ENCODE measurements around the gene SLC8A1.

The SLC8A1 gene

DNA sequence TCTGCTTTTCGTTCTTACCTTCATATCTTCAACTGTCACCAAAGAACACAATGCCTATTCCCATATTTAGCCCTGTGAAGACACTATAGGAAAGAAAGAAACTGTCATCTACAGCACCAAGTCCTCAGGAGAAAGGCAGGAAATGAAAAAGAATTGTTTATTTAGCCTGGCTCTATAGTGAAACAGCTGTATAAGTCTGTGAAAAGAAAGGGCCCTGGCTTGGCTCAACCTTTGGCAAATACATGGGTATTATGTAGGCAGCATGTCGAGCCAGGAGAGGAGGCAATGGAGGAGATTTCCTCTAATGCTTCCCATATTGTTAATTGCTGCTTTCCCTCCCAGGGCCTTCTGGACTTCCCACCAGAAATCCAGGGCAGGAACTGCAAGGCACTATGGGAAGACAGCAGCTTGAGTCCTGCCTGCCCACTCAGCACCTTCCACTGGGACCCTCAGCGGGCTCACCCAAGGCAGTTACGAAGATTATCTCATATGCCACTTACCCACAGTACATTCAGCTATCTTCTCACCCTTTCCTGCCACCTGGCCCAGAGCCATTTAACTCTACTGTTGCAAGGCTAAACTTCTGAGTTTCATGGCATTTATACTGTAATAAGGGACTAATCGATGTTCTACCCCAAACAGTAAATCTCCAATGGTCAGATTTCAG lies 30.1 kb downstream of the SLC8A1 start:
- no peak for DNase-seq (ENCODE audit: low spot score)

DNA sequence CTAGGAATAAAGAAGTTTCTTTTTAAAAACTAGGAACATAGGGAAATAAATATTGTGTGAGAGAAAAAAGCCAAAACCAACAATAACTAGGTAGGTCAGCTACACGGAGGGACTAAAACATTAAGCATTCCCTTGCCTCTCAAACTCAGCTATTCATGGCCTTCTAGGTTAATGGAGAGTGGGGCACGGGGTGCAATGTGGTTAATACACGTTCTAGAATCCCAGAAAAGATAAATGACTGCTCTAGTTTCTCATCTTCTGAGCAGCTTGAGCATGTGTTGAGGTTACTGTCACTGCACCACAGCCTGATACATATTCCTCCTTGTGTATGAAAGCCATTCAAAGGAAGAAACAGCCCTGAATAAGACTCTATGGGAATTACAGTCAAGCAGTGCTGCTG lies 31.4 kb downstream of the SLC8A1 start:
- no peak for DNase-seq (ENCODE audit: low spot score)

DNA sequence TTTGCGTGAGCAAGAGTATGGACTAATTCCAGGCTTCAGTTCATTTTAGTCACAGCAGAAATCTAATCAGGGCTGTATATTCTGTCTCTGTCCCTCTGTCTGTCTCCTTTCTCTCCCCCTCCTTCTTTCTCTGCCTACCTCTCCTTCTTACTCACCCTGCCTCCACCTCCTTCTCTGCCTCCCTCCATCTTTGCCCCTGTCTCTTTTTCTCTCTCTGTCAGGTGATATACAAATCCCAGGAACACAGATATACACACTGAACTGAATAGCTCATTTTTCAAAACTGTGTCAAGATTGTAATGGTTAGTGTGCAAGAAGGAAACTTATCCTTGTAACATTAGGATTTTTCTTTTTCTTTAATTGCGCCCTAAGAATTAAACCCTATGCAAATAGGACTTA lies 32.5 kb downstream of the SLC8A1 start:
- DNase-seq (ENCODE audit: low spot score) = no peak

DNA sequence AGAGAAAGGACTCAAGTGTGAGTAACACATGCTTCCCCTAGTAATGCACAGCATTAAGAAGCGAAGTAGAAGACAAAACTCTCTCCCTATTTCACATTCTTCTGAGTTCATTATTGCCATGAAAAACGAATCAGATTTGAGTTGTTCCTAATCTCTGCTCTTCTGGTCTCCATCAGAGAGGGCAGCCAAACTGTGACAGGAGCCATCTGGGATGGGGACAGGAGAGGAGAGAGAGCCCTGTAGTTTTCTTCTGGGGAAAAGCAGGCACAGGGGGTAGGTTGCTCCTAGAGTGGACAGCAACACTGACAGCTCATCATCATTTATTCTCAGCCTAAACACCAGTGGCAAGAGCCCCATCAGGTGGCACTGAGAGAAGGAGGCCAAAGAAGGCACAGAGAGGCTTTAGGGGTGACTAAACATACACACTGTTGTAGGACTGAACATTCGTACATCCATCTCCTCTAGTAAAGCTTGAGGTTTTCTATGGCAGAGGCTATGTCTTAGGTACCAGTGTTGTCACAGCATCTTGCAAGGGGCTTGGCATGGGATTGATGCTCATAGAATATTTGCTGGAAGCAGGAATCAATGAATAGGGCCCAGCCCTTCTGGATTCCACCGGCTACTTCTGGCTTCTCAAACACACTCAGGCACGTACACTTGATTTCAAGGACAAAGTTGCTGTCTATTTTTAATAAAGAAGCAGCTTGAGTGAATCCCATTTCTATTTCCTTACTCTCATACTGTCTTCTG lies 33.1 kb downstream of the SLC8A1 start:
- no peak for DNase-seq (ENCODE audit: low spot score)

DNA sequence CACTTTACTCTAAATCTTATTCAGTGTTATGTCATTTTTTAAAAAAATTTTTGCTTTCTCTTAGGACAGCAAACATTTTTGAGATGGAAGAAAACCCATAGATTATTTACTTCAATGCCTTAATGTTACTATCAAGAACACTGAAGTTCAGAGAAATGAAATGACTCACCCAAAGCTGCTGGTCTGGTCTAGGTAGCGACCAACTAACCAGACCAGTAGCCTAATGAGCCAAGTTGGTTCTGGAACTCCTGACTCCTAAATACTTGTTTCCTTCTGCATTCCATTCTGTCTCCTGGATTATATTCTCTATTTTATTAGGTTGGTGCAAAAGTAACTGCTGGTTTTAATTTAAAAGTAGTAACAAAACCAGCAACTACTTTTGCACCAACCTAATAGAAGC lies 35.4 kb downstream of the SLC8A1 start:
- DNase-seq (ENCODE audit: low spot score) = no peak

DNA sequence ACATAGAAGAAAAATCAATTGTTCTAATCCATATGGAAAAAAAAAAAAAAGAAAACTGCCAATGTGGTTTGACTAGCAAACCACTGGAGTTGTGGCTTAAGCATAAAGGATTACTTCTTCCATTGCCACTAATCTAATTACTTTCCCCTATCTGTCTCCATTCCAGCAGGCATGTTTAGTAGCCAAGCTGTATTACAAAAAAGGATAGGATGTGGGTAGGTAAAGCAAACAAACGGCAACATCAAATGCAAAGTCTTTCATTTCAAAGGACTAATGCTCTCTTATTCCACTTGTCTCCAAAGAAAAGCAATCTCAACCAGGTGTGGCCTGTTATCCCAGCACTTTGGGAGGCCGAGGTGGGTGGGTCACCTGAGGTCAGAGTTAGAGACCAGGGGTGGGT lies 36.5 kb downstream of the SLC8A1 start:
- DNase-seq (ENCODE audit: low spot score) = no peak

DNA sequence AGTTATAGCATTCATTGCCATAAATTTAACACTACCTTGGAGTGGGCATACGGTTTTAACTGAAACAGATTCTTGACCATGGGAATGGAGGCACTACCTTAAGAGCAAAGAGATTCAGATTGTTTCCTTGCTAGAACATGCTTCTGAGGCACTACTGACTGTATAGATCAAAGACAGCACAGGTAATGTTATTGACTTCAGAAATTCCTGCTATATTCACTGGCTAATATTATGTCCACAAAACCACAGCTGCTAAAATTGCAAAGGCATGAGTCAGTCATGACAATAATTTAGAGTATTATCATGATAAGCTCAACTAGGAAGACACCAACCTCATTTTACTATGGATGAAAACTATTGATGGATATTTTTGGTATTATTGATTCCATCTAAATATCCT lies 39.4 kb downstream of the SLC8A1 start:
- DNase-seq (ENCODE audit: low spot score) = no peak

DNA sequence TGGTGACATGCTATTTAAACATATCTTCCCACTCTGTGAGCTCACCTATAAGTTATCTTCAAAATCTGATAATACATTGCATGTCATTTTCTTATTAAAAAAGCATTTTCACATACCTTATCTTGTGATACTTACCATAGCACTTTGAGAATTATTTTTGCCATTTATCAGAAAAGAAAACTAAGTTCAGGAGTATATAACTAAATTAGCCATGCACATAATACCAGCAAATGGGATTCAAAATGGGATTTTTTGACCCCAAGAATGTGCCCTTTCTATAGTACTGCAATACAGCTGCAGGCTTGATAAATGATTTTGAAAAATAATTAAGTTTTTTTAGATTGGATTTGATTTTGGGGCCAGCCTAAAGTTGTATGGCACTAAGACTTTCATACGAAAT lies 41.2 kb downstream of the SLC8A1 start:
- no peak for DNase-seq (ENCODE audit: low spot score)

DNA sequence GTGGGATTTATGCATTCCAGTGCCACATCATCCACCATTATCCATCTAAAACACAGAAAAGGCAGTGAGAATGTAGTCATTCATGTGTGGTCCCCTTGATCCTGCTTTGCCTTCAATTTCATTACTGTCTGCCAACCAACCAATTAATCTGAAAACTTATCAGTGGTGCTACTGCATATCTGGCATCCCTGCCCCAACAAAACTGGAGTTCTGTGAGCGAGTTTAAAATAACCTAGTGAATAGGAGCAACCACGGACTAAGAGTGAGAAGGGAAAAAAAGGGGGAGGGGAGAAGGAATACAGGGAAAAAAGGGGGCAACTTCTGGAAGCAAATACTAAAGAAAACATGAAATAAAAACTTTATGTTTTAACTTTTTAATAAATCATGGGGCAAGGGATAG lies 42.2 kb downstream of the SLC8A1 start:
- DNase-seq (ENCODE audit: low spot score) = no peak

DNA sequence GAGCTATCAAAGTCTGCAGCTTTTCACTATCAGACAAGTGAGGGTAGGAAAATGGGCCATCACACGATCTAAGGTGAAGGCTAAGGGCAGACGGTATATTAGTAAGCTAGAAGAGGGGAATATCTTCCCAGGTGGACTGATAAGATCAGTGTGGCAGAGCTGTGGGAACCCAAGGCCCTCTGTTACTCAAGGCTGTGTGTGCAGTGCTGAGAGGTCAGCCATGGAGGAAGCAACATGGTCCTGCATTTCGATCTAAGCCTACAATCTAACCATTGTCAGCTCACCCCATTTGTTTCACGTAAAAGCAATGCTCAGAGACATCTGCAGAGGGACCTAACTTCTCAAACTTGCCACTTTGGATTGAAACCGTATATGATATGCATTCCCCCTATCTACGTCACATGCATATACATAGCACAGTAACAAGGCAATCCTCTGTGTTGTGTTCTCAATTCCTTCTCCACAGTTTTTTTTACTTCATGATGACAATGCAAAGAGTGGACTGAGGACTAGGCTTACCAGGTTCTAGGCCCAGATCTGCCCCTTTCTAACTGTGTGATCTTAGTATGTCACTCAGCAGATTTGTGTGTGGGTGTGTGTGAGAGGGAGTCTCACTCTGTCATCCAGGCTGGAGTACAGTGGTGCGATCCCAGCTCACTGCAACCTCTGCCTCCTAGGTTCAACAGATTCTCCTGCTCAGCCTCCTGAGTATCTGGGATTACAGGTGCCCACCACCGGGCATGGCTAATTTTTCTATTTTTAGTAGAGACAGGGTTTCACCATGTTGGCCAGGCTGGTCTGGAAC lies 45.2 kb downstream of the SLC8A1 start:
- no peak for DNase-seq (ENCODE audit: low spot score)

DNA sequence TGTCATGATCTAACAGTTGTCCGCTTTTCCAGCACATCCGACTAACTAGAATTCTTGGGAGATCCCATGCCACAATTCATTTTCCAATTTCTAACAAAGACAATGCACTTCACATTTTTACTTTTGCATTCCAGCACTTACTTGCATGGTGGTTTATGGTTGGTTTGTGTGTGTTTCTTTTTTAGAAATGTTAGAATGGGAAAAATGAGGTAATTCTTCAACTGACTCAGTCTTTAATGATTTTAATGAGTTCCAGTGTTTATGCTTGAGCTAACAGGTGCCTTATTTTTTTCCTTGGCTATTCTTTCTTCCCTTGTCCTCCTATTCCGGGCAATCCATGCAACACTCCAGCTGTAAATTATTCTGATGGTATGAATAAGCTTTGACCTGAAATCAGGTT lies 46.4 kb downstream of the SLC8A1 start:
- DNase-seq (ENCODE audit: low spot score) = no peak

DNA sequence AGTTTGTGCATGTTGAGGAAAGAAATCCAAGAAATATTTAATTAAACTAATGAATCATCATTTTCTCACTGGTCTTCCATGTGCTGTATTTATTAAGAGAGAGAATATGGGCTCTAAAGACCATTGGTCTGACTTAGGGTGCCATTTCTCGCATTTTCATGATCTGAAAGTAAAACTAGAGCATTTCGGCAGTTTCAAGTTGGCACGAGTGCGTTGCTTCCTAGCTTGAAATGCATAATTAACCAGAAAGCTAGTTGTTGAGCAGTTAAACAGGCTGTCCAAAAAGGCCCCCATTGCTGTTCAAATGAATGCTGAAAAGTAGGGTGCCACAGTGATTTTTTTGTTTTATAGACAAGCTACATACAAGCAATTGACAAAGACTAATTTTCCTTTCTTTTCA lies 47.4 kb downstream of the SLC8A1 start:
- DNase-seq (ENCODE audit: low spot score) = no peak

DNA sequence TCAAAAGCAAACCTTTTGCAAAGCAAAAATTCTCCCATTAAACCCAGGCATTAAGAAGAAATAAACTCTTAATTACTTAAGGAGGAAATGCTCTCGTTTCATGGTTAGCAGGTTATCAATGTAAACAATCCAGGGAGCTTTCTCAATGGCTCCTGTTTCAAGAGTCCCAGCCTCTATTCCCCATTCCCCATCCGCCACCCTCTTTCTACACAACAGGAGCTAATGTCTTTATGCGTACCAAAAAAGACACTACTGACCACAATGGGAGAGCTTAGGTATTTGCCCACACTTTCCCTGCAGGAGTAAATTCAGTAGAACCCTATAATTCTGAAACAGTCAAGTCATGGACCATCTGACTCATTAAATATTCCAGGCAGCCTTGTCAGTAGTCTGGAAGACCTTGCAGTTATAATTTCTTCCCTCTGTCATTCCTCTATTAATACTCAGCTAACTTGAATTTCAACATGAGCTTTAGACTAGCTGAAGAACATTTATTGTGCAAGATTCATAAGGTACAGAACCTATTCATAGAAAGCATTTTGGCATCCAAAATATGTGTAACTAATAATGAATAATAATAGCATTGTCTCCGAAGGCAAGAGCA lies 48.6 kb downstream of the SLC8A1 start:
- no peak for DNase-seq (ENCODE audit: low spot score)

DNA sequence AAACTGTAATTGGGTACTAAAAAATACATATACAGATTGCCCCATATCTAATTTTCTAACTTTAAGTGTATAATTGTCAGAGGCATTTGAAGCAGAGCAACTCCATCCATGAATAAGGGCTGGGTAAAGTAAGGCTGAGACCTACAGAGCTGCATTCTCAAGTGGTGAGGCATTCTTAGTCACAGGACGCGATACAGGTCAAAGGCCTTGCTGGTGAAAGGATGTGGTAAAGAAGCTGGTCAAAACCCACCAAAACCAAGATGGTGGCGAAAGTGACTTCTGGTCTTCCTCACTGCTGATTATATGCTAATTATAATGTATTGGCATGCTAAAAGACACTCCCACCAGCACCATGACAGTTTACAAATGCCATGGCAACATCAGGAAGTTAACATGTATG lies 50.0 kb downstream of the SLC8A1 start:
- no peak for DNase-seq (ENCODE audit: low spot score)

DNA sequence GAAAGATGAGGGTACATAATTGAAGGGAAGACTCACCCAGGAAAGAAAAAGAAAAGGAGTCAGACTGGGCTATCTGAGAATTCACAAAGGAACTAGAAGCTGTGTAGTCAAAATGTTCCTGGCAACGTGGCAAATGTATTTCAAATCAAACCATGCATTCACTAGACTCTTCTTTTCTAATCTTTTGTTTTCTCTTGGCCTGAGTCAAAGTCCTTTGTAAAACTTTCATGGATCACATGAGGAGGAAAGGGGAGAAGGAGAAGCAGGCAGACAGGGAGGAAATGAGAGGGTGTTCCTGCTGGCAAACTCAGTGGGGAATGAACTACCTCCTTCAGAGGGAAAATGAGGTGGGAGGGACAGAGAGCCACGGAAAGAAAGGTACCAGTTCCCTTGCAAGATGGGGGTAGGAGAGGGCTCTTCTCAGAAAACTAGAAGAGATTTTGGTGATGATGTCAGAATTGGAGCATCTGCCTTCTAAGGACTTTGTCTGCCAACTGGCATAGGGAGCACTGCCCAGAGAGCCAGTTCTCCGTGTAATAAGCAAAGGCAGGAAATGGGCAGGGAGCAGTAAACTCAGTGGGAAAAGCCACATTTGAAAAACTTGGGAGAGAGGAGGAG lies 51.4 kb downstream of the SLC8A1 start:
- DNase-seq (ENCODE audit: low spot score) = no peak

DNA sequence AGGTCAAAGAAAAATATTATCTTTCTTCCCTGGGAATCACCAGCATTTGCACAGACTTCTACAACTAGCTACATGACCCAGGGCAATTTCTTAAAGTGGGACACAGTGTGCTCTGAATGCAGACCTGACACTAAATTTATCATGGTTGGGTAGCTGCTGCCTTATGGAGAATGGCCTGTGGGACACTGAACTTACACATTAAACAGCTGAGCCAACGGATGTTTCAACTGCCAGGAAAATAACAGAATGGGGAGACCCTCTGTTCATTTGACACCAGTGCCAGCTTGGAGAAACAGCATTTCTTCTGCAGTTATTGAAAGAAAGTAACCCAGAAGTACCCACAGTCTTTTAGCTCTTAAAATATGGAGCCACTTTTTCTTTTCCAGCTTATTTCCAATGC lies 54.1 kb downstream of the SLC8A1 start:
- DNase-seq (ENCODE audit: low spot score) = no peak

DNA sequence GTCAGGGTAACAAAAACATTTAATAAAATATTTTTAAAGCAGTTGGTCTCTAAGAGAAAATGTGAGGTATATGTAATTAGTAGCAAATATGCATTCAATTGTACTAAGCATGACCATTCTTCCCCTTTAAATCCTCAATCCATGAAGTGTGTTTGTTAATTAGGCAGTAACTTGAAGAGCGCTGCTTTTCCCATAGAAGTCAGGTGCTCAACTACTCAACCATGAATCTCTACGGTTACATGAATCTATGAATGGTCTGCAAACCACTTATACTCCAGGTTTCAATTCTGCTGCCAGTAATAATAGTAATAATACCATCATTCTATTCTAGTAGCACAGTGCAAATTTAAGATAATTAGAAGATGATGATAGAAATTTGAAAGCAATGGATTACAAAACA lies 55.8 kb downstream of the SLC8A1 start:
- no peak for DNase-seq (ENCODE audit: low spot score)

DNA sequence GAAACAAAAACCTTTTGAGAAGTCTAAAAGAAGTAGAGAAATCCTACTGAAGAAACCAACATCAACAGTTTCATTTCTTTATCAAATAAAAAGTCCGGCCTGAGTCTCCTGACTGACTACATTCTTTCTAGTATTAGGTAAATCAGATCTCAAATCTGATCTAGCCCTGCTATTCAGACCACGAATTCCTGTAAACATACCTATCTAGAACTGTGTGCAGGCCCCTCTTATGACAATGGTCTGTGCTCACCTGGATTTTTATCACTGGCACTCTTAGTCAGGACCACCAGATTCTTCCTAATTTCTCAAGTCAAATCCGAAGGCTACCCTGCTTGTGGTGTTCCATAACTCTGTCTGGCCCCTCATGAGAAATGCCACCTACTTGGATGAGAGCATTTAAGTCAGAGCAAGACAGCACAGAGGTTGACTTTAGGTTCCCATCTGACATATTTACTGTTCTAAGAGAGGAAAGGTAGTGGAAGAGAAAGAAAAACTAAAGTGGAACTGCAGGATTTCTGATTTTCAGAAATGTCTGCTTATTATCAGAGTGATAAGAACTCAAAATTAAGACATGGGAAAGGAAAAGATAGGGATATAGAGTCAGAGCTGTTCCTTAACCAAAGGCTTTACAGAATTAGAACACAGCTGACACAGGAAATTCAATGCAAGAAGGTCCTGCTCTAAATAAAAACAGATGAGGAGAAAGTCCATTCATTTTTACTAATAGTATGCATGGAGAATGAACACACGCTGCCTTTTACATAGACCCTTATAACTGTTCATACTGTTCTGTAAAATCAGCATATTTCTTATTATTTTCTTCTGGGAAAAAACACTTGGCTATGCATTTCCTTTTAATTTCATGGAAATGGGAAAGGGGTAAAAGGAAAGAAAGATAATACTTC lies 56.5 kb downstream of the SLC8A1 start:
- DNase-seq (ENCODE audit: low spot score) = no peak

DNA sequence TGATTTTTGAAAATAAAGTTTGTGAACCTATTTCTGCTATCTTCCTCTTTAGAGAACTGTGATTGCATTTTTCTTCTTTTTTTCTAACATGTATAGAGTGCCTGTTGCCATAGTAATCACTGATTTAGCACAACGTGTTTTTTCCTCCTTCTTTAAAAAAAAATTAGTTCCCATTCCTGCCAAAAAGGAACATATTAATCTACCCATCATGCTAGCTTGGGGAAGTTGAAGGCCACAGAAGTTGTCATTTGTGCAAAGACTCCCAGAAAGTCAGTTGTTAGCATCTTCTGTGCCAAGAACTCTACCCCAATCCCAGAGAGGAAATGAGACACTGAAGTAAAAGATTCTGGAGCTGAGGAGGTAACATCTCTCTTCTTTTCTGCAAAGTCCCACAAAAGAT lies 57.3 kb downstream of the SLC8A1 start:
- DNase-seq (ENCODE audit: low spot score) = no peak

DNA sequence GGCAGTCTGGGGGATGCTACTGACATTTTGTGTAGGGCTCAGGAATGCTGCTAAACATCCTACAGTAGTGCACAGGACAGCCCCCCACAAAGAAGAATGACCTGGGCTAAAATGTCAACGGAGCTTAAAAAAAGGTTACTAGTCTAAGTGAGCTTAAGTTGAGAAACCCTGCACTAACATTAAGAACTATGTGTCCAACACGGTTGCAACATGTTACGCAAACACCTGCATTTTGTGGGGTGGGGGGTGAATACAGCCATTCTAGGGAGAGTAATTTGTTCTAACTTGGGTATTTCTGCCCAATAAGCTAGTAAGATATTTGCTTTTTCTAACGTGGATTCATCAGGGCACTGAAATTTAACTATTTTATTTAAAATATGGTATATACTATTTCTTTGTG lies 57.9 kb downstream of the SLC8A1 start:
- no peak for DNase-seq (ENCODE audit: low spot score)

DNA sequence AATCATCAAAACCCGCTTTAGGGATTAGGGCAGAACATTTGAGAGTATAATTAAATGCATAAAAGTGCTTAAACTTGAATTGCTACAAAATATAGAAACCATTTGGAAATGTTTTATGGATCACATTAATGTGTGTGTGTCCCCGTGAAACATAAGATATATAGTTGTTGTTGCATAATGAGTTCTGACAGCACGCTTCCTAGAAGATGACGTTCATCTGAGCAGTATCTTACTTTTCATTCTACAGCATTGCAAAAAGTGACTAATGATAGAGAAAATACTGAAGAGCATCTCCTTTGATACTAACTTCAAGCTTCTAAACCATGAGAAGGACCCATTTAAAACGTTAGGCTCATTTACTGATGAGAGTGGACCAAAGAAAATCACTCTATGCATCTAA lies 63.7 kb downstream of the SLC8A1 start:
- DNase-seq (ENCODE audit: low spot score) = no peak

Measured in HuH-7.5 (cell line).